DND-41 (cell line): ENCODE measurements around the gene AUH.

Source experiments
- CTCF ChIP-seq: IDR thresholded peaks from 2 replicates; pipeline ENCODE4 v1.5.1; 2012; ENCODE audit warnings: borderline replicate concordance, low read length, moderate library complexity, mild to moderate bottlenecking; ENCODE audit not compliant: poor library complexity, severe bottlenecking; ENCODE audit errors: extremely low read depth
- EZH2 ChIP-seq: IDR thresholded peaks from 3 replicates; pipeline ENCODE4 v1.6.1; 2012; ENCODE audit warnings: borderline replicate concordance, low read depth, mild to moderate bottlenecking, moderate library complexity, low read length, inconsistent platforms; ENCODE audit not compliant: severe bottlenecking

DNA sequence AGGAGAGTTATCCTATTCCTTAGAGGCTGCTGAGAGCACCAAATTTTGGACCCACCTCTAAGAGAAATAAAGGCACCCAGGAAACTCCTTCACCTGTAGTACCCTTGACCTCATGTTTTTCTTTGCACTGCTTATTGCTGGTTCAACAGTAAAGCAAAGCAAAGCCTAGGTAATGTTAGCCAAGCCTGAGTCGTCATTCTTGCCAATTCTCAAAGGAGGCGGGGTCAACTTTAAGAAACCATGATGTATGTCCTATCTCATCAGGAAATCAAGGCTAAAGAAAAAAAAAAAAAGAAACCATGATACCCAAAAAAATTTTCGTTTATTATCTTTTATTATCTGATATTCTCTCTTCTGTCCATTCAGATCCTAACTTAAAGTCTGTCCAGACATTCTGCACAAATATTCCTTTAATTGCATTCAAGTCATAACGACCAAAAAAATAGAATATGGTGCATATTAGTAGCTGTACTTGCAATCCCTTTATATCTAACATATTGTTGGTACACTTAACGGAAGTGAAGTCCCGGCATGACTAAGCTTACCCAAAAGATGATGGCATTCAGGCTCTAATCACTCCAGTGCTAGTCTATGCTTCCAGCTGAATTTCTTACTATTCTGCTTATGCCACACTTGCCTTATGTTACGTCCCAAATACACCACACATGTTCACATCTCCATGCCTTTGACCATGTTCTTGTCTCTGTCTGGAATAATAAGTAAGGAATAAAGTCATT lies 1.8 kb downstream of the AUH start:
- TF ChIP-seq CTCF (no peak), EZH2 (no peak)
